CD4-positive, CD25-positive, alpha-beta regulatory T cell (primary cell): Measurements from ENCODE around the gene PCF11. TPM values are rescaled to one million over a fixed set of nuclear protein-coding genes. Genes with fewer than 3 reads are reported as not detected.

Experiments used
- polyA plus RNA-seq, 4 donors: library from polyadenylated mRNA; unstranded; fragments of 300-500 nt; fragmentation: Illumina TruSeq; gene quantifications; one replicate each; pipeline ENCODE4 v1.2.3, GENCODE V29; 2021
- total RNA-seq: library from RNA; stranded (reverse); gene quantifications from one replicate; pipeline ENCODE4 v1.2.3, GENCODE V29; 2022

Gene PCF11
- total and polyA plus RNA-seq, 5 donors from 2014 or later: 19.2 to 161 (median 30.9) TPM

Other genes with a start within 250 kb of the PCF11 start
- gene RAB30, start 85.2 kb upstream of the PCF11 start, total RNA-seq: 66.3 TPM
- gene RAB30, start 85.2 kb upstream of the PCF11 start, polyA plus RNA-seq: 10 to 100 TPM; 13.3 to 27.4 (median 21.4) TPM
- gene ANKRD42, start 36.6 kb downstream of the PCF11 start, total RNA-seq: 4.1 TPM
- gene ANKRD42, start 36.6 kb downstream of the PCF11 start, polyA plus RNA-seq: 1 to 10 TPM; 1.3 to 4.2 (median 2.8) TPM
- 35.9 TPM for gene CCDC90B, start 129.2 kb downstream of the PCF11 start, total RNA-seq
- 10 to 100 TPM; 68.5 to 77.6 (median 73.3) TPM for gene CCDC90B, start 129.2 kb downstream of the PCF11 start, polyA plus RNA-seq